Measurements from ENCODE around the gene CNOT6L. TPM values are rescaled to one million over a fixed set of nuclear protein-coding genes. Genes with fewer than 3 reads are reported as not detected.
"Not testable (repeated sequence)": the region's sequence is repeated elsewhere in the genome, so short reads cannot be mapped to it uniquely, and the experiment has no call there.

The CNOT6L gene
- total RNA-seq, result 11.8 and 15.8 TPM in 2 replicates

DNA sequence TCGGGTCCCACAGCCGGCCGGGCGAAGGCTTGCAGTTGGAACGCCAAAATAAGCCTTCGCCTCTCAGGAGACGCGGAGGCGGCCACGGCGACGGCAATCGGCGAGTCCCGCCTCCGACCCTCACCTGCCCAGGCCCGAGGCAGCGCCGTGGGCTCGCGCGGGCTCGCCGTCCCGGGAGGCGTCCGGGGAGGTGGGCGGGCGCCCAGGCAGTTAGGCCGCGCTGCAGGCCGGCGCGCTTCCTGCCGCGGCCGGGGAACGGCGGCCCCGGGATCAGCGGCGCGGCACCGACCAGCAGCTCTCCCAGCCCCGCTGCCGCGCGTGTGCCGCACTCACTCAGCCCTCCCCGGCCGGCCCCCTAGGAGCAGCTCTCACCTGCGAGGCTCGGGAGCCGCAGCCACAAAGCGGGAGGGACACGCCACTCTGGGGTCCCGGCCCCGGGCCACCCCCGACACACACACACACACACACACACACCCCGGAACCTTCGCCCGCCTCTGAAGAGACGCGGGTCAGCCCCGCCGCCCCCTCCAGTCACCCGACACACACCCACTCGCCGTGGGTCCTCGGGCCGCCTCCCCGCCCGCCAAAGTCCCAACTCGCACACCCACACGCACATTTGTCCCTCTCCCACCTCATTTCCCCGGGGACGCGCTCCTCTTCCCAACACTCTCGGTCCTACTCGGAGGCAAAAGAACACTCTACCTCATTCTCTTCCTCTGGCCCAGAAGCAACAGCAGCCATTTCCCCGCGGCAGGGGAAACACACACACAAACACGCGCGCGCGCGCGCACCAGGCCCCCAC lies at the start of gene CNOT6L:
CNOT6L (minus strand) TSS at position 767 of the 802 bp plus-strand sequence; CDS start at position 707, 60 bp downstream.
- TF ChIP-seq, protein P1, sequence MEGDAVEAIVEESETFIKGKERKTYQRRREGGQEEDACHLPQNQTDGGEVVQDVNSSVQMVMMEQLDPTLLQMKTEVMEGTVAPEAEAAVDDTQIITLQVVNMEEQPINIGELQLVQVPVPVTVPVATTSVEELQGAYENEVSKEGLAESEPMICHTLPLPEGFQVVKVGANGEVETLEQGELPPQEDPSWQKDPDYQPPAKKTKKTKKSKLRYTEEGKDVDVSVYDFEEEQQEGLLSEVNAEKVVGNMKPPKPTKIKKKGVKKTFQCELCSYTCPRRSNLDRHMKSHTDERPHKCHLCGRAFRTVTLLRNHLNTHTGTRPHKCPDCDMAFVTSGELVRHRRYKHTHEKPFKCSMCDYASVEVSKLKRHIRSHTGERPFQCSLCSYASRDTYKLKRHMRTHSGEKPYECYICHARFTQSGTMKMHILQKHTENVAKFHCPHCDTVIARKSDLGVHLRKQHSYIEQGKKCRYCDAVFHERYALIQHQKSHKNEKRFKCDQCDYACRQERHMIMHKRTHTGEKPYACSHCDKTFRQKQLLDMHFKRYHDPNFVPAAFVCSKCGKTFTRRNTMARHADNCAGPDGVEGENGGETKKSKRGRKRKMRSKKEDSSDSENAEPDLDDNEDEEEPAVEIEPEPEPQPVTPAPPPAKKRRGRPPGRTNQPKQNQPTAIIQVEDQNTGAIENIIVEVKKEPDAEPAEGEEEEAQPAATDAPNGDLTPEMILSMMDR (IDR thresholded peaks at IDR 0.05; ENCODE audit: insufficient read depth, low read length, poor library complexity, severe bottlenecking), result no peak
- H3K36me3 ChIP-seq (ENCODE audit: control insufficient read depth, insufficient read depth, low read length), result no peaks in the 10 kb centered on the region
- peak within 1 kb of the TSS; percentile 95 for H3K4me3 ChIP-seq (ENCODE audit: low read depth, low read length)
- no peaks in the 10 kb centered on the region for H3K27me3 ChIP-seq (ENCODE audit: control insufficient read depth, insufficient read depth, low read length)
- DNase-seq (ENCODE audit: low read depth), result peak; percentile 28

DNA sequence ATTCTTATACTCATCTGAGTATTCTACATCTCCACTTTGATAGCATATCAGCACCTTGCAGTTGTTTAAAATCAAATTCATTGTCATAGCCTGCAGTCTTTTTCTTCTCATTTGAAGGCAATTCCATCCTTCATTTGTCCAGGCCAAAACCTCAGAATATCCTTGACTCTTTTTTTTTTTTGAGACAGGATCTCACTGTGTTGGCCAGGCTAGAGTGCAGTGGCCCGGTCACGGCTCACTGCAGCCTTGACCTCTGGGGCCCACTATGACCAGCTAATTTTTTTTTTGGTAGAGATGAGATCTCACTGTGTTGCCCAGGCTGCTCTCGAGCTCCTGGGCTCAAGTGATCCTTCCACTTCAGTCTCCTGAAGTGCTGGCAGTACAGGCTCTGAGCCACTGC lies 46.1 kb upstream of the CNOT6L start:
- no peak for DNase-seq (ENCODE audit: low read depth)
- H3K27me3 ChIP-seq (ENCODE audit: control insufficient read depth, insufficient read depth, low read length), result no peaks in the 10 kb centered on the region
- H3K36me3 ChIP-seq (ENCODE audit: control insufficient read depth, insufficient read depth, low read length), result no peaks in the 10 kb centered on the region
- no peak overlapping the region for H3K4me3 ChIP-seq (ENCODE audit: low read depth, low read length)
- TF ChIP-seq, protein P1 (IDR thresholded peaks at IDR 0.05; ENCODE audit: insufficient read depth, low read length, poor library complexity, severe bottlenecking), result no peak

DNA sequence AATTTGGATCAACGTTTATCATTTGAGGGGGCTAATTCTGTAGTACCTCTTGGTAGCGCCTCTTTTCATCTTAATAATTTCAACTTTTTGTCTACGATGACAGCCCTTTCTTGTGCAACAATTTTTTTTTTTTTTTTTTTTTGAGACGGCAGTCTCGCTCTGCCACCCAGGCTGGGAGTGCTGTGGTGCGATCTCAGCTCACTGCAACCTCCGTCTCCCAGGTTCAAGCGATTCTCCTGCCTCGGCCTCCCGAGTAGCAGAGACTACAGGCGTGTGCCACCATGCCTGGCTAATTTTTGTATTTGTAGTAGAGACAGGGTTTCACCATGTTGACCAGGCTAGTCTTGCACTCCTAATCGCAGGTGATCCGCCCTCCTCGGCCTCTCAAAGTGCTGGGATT lies 44.2 kb upstream of the CNOT6L start:
- DNase-seq (ENCODE audit: low read depth); H3K27me3 ChIP-seq (ENCODE audit: control insufficient read depth, insufficient read depth, low read length); H3K36me3 ChIP-seq (ENCODE audit: control insufficient read depth, insufficient read depth, low read length): not testable (repeated sequence)
- H3K4me3 ChIP-seq (ENCODE audit: low read depth, low read length), result peak overlapping the region; percentile 81

DNA sequence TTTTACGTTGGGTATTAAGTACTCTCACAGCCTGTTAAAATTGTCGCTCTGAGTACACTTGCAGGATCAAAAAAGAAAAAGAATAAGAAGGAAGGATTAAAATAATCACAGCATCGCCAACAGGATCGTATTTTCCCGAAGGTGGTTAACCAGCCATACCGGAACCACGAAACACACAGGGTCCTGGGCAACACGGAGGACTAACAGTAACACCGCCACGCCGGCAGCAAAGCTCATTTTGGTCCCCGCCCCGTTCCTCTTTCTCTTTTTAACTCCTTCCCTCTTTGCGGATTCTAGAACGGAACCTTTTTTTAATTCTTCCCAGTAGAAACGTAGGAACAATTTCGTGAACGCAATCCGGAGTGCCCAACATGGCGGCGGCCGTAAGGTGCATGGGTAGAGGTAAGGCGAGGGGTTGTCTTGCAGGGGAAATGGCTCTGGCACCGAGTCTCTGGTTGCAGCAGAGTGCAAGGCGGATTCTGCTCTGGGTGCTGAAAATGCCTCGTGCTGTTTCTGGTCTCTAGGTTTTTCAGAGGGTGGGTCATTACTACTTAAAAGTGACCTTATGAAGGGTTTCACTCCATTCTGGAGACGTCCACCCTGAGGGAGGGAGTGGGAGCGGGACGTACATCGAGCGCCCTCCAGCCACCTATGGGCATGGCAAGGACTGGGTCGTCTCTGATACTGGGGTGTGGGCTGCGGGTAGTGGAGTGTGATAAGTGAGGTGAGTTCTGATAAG lies 43.5 kb upstream of the CNOT6L start, which contains the start of gene MRPL1:
MRPL1 (plus strand) TSS at position 353 of the 739 bp plus-strand sequence; CDS start at position 372, 19 bp downstream.
- Histone ChIP-seq H3K36me3 (ENCODE audit: control insufficient read depth, insufficient read depth, low read length) (no peaks in the 10 kb centered on the region), H3K27me3 (ENCODE audit: control insufficient read depth, insufficient read depth, low read length) (no peaks in the 10 kb centered on the region), H3K4me3 (ENCODE audit: low read depth, low read length) (peak within 1 kb of the TSS; percentile 81)
- TF ChIP-seq, protein P1 (IDR thresholded peaks at IDR 0.05; ENCODE audit: insufficient read depth, low read length, poor library complexity, severe bottlenecking), result peak; percentile 20
- DNase-seq (ENCODE audit: low read depth), result peak; percentile 74

DNA sequence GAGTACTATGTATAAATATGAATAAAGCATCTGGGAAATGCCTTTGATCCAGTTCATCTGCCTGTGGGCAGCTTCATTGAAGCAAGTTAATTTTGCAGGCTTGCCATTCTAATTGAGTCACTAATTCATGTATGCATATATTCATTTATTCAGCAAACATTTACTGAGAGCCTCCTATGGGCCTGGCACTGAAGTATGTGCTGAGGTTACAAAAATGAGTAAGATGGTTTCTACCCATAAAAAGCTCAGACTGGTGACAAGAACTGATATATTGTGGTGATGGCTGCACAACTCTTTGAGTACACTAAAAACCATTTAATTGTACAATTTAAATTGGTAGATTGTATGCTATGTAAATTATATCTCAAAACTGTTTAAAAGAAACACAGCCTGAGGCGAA lies 42.3 kb upstream of the CNOT6L start:
- H3K36me3 ChIP-seq (ENCODE audit: control insufficient read depth, insufficient read depth, low read length), result no peaks in the 10 kb centered on the region
- no peaks in the 10 kb centered on the region for H3K27me3 ChIP-seq (ENCODE audit: control insufficient read depth, insufficient read depth, low read length)
- peak overlapping the region; percentile 81 for H3K4me3 ChIP-seq (ENCODE audit: low read depth, low read length)
- no peak for DNase-seq (ENCODE audit: low read depth)
- TF ChIP-seq, protein P1 (IDR thresholded peaks at IDR 0.05; ENCODE audit: insufficient read depth, low read length, poor library complexity, severe bottlenecking), result no peak

DNA sequence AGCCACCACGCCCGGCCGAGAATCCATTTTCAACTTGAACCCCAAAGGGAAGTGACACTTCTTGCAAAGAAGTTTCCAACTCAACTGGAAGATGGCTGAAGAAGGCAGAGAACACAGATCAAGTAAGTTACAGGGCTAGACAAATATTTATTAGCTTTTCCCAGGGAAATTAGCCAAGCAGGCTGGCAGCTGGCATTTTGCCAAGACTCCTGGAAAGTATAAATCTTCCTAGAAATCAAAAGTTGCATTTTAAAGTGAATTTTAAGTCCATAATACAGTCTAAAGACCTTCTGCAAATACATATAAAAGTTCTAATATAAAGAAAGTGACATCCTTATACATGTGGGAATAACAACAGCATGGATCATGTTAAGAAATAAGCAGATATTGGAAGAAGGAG lies 40.1 kb upstream of the CNOT6L start:
- TF ChIP-seq, protein P1 (IDR thresholded peaks at IDR 0.05; ENCODE audit: insufficient read depth, low read length, poor library complexity, severe bottlenecking), result no peak
- no peaks in the 10 kb centered on the region for H3K27me3 ChIP-seq (ENCODE audit: control insufficient read depth, insufficient read depth, low read length)
- DNase-seq (ENCODE audit: low read depth), result no peak
- H3K36me3 ChIP-seq (ENCODE audit: control insufficient read depth, insufficient read depth, low read length), result no peaks in the 10 kb centered on the region
- H3K4me3 ChIP-seq (ENCODE audit: low read depth, low read length), result no peak overlapping the region
